COR-L47 (cell line): ENCODE data around the gene HIVEP3.

Source experiments
- DNase-seq: peaks from one replicate; lab custom pipeline; 2025; lab: John Stamatoyannopoulos, UW

Gene HIVEP3

GRCh38 chr1:41788427-41788826 lies 130.3 kb downstream of the HIVEP3 start:
- no peak for DNase-seq

DNA sequence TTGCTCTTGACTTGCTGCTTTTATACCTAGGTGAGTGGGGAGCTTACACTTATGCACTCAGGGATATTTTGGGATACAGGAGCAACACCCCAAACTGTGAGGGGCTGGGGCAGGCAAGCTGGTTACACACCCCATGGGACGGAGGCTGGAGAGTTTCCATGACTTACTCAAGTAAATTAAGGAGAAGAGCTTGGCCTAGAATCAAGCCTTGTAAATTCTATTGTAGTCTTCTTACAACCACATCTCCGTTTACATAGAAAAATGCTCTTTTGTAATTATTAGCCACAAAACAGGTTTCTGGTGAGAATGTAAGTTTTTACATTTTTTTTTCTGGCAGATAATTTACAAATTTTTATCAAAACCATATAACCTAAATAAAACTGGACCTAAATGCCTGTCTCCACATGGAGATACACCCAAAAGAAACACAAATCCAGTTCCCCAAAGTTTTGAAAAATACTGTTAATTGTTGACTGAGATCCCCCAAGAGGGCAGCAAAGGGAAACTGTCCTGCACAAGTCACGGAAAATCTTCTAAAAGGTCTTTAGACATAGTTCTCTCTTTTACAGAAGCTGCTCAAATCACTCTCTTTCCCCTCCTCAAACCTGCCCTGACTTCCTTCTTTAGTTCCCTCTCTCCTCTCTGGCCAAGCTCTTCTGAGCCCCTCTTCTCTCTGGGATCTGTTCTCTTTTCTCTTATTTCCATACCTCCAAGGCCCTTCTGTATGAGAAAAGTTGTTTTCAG lies 134.0 kb downstream of the HIVEP3 start:
- DNase-seq, result no peak

GRCh38 chr1:41783189-41783639 lies 135.5 kb downstream of the HIVEP3 start:
- no peak for DNase-seq

GRCh38 chr1:41780916-41781315 lies 137.8 kb downstream of the HIVEP3 start:
- no peak for DNase-seq

DNA sequence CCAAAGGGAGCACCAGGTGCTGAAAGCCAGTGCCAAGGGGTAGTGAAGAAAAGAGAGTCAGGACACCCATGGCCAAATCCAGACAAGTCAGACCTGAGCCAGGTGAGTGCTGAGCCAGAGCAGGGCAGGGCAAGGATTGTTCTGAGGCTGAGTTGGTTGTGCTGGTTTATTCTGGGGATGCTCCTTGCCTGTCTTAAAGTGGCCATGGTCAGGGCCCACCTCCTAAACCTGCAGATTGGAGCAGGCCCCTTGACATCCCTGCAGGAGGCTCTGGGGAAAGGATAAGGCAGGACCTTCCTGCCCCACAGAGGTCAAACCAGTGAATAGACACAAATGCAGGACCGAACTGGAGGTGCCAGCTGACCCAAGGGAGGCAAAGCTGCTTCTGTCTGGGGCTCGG lies 138.4 kb downstream of the HIVEP3 start:
- no peak for DNase-seq

- no peak for DNase-seq
These were observed 139.4 kb downstream of the HIVEP3 start for GRCh38 chr1:41779360-41779759.

DNA sequence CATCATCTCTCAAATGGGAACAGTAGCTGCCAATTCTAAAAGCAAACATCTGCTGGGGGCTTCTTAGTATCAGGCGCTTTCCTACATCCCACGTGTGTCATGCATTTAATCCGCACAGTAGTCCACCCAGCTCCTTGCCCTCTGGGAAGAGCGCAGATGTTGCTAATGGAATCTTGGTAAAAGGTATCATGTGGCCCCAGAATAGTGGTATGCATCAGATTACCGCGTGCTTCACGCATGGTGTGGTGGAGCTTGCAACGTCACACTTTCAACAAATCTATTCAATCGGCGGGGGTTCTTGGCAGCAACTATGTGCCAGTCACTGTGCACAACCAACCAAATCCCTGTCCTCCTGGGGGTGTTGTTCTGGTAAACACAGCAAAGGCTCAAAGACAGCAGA lies 141.0 kb downstream of the HIVEP3 start:
- no peak for DNase-seq

GRCh38 chr1:41776891-41777441 lies 141.8 kb downstream of the HIVEP3 start:
- DNase-seq, result no peak

- no peak for DNase-seq
These were observed 142.7 kb downstream of the HIVEP3 start for GRCh38 chr1:41775956-41776585.

- DNase-seq, result no peak
These were observed 144.2 kb downstream of the HIVEP3 start for GRCh38 chr1:41774471-41774990.

- no peak for DNase-seq
These were observed 144.9 kb downstream of the HIVEP3 start for GRCh38 chr1:41773842-41774241.

DNA sequence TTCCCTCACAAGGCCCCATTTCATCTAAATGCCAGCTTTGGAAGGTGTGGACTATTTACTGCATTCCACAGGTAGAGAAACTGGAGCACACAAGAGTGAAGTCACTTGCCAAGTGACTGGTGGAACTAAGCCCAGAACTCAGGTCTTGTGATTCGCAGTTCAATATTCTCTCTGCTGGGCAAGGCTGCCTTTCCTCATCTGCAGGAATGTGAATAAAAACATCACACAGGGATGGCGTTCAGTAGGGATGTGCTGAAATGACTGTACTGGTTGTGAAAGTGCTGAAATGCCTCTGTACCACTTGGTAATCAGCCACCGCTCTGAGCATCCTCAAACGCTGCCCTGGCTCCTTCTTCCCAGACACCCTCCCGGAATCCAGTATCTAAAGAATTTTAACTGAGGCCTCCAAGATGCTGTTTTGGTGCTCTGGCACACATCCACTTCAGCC lies 145.6 kb downstream of the HIVEP3 start:
- DNase-seq, result no peak

GRCh38 chr1:41769068-41769467 lies 149.7 kb downstream of the HIVEP3 start:
- DNase-seq, result no peak

DNA sequence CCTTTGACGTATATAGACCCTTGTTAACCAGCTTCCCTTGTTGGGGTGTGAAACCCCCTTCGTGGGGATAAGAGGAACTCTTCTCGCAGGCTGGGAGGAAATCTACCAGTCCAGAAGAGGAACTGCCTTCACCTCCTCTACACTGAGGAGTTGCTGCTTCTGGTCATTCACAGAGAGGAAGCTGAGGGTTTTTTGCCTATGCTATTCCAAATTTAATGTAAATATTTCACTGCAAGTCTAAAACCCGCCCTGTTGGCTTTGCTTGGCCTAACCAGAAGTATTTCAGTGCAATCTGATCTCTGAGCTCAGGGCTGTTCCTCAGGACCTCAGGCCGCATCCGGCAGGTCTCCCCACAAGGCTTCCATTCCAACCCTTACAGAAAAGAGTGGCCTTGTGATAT lies 150.1 kb downstream of the HIVEP3 start:
- DNase-seq, result no peak

- DNase-seq, result no peak
These were observed 150.9 kb downstream of the HIVEP3 start for GRCh38 chr1:41767534-41768525.

DNA sequence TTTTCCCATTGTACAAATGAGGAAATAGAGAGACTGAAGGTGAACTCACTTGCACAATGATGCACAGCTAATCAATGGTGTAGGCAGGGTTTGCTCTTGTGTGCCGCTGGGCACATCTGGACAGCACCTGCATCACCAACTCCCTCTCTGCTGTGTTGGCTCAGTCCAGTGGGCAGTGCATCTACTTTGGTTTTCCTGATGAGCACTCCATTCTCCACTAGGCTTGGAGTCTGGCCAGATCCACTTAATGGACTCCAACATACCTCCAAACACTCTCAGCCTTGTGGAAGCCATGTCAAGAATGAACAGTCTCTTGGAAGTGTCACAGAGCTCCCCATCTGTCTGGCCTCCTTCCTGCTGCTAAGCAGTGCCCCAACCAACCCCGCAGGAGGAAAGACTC lies 152.2 kb downstream of the HIVEP3 start:
- no peak for DNase-seq

- DNase-seq, result no peak
These were observed 152.7 kb downstream of the HIVEP3 start for GRCh38 chr1:41766041-41766440.

- no peak for DNase-seq
These were observed 153.6 kb downstream of the HIVEP3 start for GRCh38 chr1:41765152-41765551.

- no peak for DNase-seq
These were observed 154.1 kb downstream of the HIVEP3 start for GRCh38 chr1:41764656-41765055.

DNA sequence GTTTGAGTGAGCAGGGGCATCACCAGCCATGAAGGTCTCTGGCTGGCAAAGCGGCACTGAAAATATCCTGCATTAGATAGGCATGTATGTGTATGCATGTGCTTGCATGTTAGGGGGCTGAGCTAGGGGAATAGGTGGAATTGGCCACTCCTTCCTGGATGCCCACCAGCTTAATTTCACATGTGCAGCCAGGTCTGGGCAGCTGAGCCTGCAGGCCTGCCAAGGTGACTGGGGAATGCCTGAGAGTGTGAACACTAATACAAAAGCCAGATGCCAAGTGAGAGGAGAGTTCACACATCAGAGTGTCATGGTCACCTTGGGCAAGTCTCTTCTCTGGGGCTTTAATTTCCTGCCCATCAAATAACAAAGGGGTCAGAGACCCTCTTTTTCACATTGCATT lies 155.9 kb downstream of the HIVEP3 start:
- DNase-seq, result no peak

- no peak for DNase-seq
These were observed 156.5 kb downstream of the HIVEP3 start for GRCh38 chr1:41762251-41762650.
